GM23338 (cell line): ENCODE results near the gene EMC1. TPM values are rescaled to one million over a fixed set of nuclear protein-coding genes. Genes with fewer than 3 reads are reported as not detected.
"Not testable (repeated sequence)": the region's sequence is repeated elsewhere in the genome, so short reads cannot be mapped to it uniquely, and the experiment has no call there.

ENCODE experiments used
- ATAC-seq: fragments of 200-7000 bp; cut with Tn5 transposase; 3 replicates; pipeline ENCODE4 v1.9.1; 2020
- DNase-seq: peaks from one replicate; pipeline ENCODE4 v3.0.0-alpha.2; 2015; ENCODE audit warnings: low spot score
- H2AFZ ChIP-seq: fragments of 200-600 bp; sonication (generic); 2 replicates; pipeline ENCODE4 v1.8.0; 2016; ENCODE audit warnings: antibody characterized with exemption, mild to moderate bottlenecking, moderate library complexity
- H3F3A ChIP-seq: fragments of 200-600 bp; sonication (generic); replicated peaks from 2 replicates; pipeline ENCODE4 v1.8.0; 2017; ENCODE audit warnings: antibody characterized with exemption, mixed run types, low read depth
- H3K27ac ChIP-seq: fragments of 200-600 bp; sonication (generic); 2 replicates; pipeline ENCODE4 v1.6.1; 2016; ENCODE audit warnings: low read depth
- H3K27me3 ChIP-seq: fragments of 200-600 bp; sonication (generic); 2 replicates; pipeline ENCODE4 v1.8.0; 2016; ENCODE audit warnings: mild to moderate bottlenecking, mixed run types, moderate library complexity; ENCODE audit not compliant: insufficient read depth
- H3K36me3 ChIP-seq: fragments of 200-600 bp; sonication (generic); 2 replicates; pipeline ENCODE4 v1.8.0; 2016; ENCODE audit warnings: mild to moderate bottlenecking; ENCODE audit not compliant: insufficient read depth
- H3K4me1 ChIP-seq: fragments of 200-600 bp; sonication (generic); 2 replicates; pipeline ENCODE4 v1.8.0; 2016; ENCODE audit warnings: mild to moderate bottlenecking, moderate library complexity; ENCODE audit not compliant: insufficient read depth
- H3K4me2 ChIP-seq: fragments of 200-600 bp; sonication (generic); 2 replicates; pipeline ENCODE4 v1.7.1; 2017; ENCODE audit warnings: mixed run types
- H3K4me3 ChIP-seq: fragments of 200-600 bp; sonication (generic); 2 replicates; pipeline ENCODE4 v1.6.1; 2016; ENCODE audit warnings: mixed run types
- H3K79me2 ChIP-seq: fragments of 200-600 bp; sonication (generic); replicated peaks from 2 replicates; pipeline ENCODE4 v1.8.0; 2017; ENCODE audit warnings: mild to moderate bottlenecking; ENCODE audit not compliant: insufficient read depth
- H3K9me2 ChIP-seq: fragments of 200-600 bp; sonication (generic); 2 replicates; pipeline ENCODE4 v1.8.0; 2017; ENCODE audit not compliant: insufficient read depth
- H4K20me1 ChIP-seq: fragments of 200-600 bp; sonication (generic); replicated peaks from 2 replicates; pipeline ENCODE4 v1.8.0; 2017; ENCODE audit warnings: mild to moderate bottlenecking; ENCODE audit not compliant: insufficient read depth
- H3K27ac Mint-ChIP-seq: 2 replicates; pipeline ENCODE4 v1.8.0; 2020; ENCODE audit warnings: inconsistent platforms, mild to moderate bottlenecking, moderate library complexity, mixed read lengths
- H3K27me3 Mint-ChIP-seq: 3 replicates; pipeline ENCODE4 v1.8.0; 2022; ENCODE audit warnings: low read depth, mild to moderate bottlenecking, moderate library complexity, mixed read lengths, inconsistent platforms; ENCODE audit not compliant: insufficient read depth, poor library complexity
- H3K36me3 Mint-ChIP-seq: 3 replicates; pipeline ENCODE4 v1.8.0; 2021; ENCODE audit warnings: low read depth, mild to moderate bottlenecking, inconsistent platforms, moderate library complexity, mixed read lengths
- H3K4me1 Mint-ChIP-seq: 3 replicates; pipeline ENCODE4 v1.8.0; 2020; ENCODE audit warnings: mild to moderate bottlenecking, inconsistent platforms, mixed read lengths
- H3K4me3 Mint-ChIP-seq: 3 replicates; pipeline ENCODE4 v1.8.0; 2021; ENCODE audit warnings: moderate library complexity, mild to moderate bottlenecking, inconsistent platforms, mixed read lengths
- H3K9me3 Mint-ChIP-seq: 3 replicates; pipeline ENCODE4 v1.8.0; 2020; ENCODE audit warnings: moderate library complexity, mild to moderate bottlenecking, inconsistent platforms, mixed read lengths
- CTCF ChIP-seq, 2 experiments: fragments of 200-600 bp in 1 of 2; sonication (generic) in 1 of 2; conservative IDR thresholded peaks; 2 replicates each; pipeline versions ENCODE4 v1.5.1 to v1.6.1; 2016 to 2017; ENCODE audit warnings: antibody characterized with exemption in 2 of 2, low read depth in 2 of 2, mild to moderate bottlenecking in 2 of 2, moderate library complexity in 1 of 2
- ETS1 ChIP-seq: IDR thresholded peaks from 2 replicates; pipeline ENCODE4 v1.6.1; 2016; ENCODE audit warnings: antibody characterized with exemption
- REST ChIP-seq: IDR thresholded peaks from one replicate; pipeline ENCODE4 v1.6.1; 2018; ENCODE audit warnings: antibody characterized with exemption; ENCODE audit not compliant: unreplicated experiment
- ZNF331 ChIP-seq: fragments of 250-450 bp; sonication (Bioruptor Pico); IDR thresholded peaks from 2 replicates; pipeline ENCODE4 v1.5.0; 2020; ENCODE audit warnings: low read depth, mild to moderate bottlenecking, moderate library complexity
- polyA plus RNA-seq: library from polyadenylated mRNA; unstranded; fragments of >200 nt; fragmentation: Nextera tagmentation; extraction: Ambion mirVana; gene quantifications from 2 replicates; pipeline ENCODE4 v1.2.1, GENCODE V29; 2016
- total RNA-seq: library from RNA; depleted of rRNA; stranded (reverse); fragments of >200 nt; shearing (Covaris generic); gene quantifications from 2 replicates; pipeline ENCODE4 v1.2.3, GENCODE V29; 2014

EMC1 gene
- total and polyA plus RNA-seq, 2 experiments from 2014 or later, result 17.6 to 53.0 TPM

- H3F3A ChIP-seq, result no peaks in the 10 kb centered on the region
- H3K9me2 ChIP-seq, result no peaks in the 10 kb centered on the region
- H3K36me3 Mint-ChIP-seq, result peaks cover 79% of the 10 kb centered on the region
- no peaks in the 10 kb centered on the region for H3K9me3 Mint-ChIP-seq
- H4K20me1 ChIP-seq, result no peaks in the 10 kb centered on the region; the same call in none of the 2 replicates
- H3K27ac ChIP-seq, result no peak overlapping the region
- no peak overlapping the region for H2AFZ ChIP-seq
- H3K79me2 ChIP-seq, result no peaks in the 10 kb centered on the region
- TF ChIP-seq CTCF (conservative IDR thresholded peaks at IDR 0.05; ENCODE audit: low read depth in 2 of 2), result peak in 1 of 2 experiments; percentile 7; a peak in 1 of 4 replicates
- TF ChIP-seq ETS1, result no peak
- TF ChIP-seq REST, result no peak
- TF ChIP-seq ZNF331, result no peak
- peaks cover 63% of the 10 kb centered on the region for H3K36me3 ChIP-seq
- no peak for DNase-seq
- no peak overlapping the region for H3K27ac Mint-ChIP-seq
- H3K4me1 ChIP-seq, result no peaks in the 10 kb centered on the region
- H3K4me3 ChIP-seq, result no peak overlapping the region
- no peak overlapping the region for H3K4me3 Mint-ChIP-seq
- ATAC-seq, result no peak
- no peaks in the 10 kb centered on the region for H3K27me3 ChIP-seq
- no peaks in the 10 kb centered on the region for H3K4me1 Mint-ChIP-seq
- H3K27me3 Mint-ChIP-seq, result peaks cover 2% of the 10 kb centered on the region
- H3K4me2 ChIP-seq, result no peak overlapping the region
Measured at GRCh38 chr1:19232524-19232846, 18.8 kb downstream of the EMC1 start.

GRCh38 chr1:19231736-19232523, 19.4 kb downstream of the EMC1 start:
- ATAC-seq, H3K4me3 Mint-ChIP-seq, H3K79me2 ChIP-seq, H3K4me1 Mint-ChIP-seq, H3K4me1 ChIP-seq, H3K4me3 ChIP-seq, H4K20me1 ChIP-seq, H3K27me3 Mint-ChIP-seq, H3K27ac ChIP-seq, H3K9me3 Mint-ChIP-seq, DNase-seq, H3K9me2 ChIP-seq, H3K27me3 ChIP-seq, H3F3A ChIP-seq, H2AFZ ChIP-seq, H3K27ac Mint-ChIP-seq, H3K4me2 ChIP-seq: not testable (repeated sequence)
- peaks cover 62% of the 10 kb centered on the region for H3K36me3 ChIP-seq
- H3K36me3 Mint-ChIP-seq, result peaks cover 79% of the 10 kb centered on the region
